ENCODE data around the gene CDC42BPG.
"Not testable (repeated sequence)": the region's sequence is repeated elsewhere in the genome, so short reads cannot be mapped to it uniquely, and the experiment has no call there.

The CDC42BPG gene

GRCh38 chr11:64833198-64833502 is 11.3 kb downstream of the CDC42BPG start:
- no peak for DNase-seq

DNA sequence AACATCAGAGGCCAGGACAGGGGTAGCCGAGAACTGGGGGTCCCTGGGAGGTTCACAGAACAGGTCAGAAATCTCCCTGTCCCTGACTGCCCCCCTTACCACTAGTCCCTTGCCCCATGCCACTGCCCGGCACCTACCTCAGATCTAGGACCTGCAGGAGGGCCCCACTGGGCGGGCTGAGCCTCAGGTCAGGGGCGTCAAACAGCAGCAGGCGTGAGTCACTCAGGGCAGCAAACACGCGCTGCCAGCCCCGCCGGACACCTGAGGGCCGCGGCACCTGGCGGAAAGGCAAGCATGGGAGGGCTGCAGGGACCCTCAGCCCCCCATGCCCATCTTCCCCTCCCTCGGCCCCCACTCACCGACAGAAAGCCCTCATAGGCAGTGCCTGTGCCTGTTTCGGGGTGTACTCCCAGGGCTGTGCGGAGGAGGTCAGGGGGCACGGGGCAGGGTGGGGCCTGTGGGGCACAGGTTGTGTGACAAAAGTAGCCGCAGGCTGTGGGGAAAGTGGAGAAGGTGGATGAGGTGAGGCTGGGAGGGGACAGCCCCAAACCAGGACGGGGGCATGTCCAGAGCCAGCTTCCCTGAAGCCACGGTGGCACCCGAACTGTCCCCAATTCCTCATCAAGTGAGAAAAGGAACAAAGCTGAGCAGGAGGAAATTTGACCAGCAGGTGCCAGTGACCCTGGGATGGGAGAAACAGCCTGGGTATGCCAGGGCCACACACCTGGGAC is 11.8 kb downstream of the CDC42BPG start:
- DNase-seq = no peak

DNA sequence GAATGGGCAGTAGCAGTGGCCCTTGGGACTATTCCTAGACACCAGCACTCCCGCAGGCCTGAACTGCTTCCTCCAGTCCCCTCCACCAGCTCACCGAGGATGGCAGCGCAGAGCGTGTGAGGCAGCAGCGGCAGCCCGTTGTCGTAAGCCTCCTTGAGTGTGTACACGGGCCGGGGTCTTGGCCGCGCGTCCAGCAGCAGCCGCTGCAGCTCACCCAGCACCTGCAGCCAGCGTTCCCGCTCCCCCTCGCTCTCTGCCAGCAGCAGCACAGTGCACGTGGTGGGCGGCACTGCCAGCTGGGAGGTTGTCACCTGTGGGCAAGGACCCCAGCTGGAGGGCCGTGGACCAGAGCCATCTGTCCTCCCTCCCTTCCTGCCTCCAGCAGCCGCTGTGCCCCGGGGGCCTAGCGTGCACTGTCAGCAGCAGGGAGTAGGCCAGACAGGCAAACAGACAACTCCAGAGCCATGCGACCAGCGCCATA is 13.0 kb downstream of the CDC42BPG start:
- no peak for DNase-seq

- no peak for DNase-seq
These were observed 14.8 kb downstream of the CDC42BPG start for GRCh38 chr11:64829536-64830251.

DNA sequence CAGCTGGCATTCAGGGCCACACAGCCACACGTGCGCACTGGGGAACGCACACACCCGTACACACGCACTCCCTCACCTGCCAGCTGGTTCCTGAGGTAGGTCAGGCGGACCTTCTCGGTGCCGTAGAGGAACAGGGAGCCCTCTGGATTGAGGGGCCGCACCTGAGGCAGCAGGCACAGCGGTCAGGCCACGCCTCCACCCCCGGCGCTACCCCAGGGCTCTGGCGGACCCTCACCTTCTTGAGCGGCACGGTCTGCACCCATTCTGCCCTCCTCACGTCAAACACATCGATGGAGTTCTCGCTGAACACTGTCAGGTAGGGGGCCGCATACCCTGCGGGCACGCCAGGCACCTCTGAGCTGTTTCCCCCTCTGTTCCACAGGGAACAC is 17.0 kb downstream of the CDC42BPG start:
- no peak for DNase-seq

- no peak for DNase-seq
These were observed 17.6 kb downstream of the CDC42BPG start for GRCh38 chr11:64826578-64827450.

DNA sequence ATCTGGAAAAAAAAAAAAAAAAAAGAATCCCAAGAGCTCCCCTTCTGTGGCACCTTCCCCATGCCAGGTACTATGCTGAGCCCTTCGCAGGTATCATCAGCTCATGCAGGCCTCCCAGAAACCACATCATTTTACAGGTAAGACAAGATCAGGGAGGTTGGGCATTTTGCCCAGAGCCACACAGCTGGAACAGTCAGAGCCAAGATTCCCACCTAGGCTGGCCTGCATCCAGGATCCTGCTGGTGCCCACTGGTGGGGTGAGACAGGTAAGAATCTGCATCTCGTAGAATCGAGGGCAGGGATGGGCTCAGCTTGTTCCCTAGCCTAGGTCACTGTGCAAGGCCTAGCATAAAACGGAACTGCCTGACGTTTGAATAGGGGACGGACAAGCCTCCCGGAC is 18.4 kb downstream of the CDC42BPG start:
- no peak for DNase-seq

- no peak for DNase-seq
These were observed 20.8 kb downstream of the CDC42BPG start for GRCh38 chr11:64823568-64824119.

- no peak for DNase-seq
These were observed 27.0 kb downstream of the CDC42BPG start for GRCh38 chr11:64817476-64817875.

DNA sequence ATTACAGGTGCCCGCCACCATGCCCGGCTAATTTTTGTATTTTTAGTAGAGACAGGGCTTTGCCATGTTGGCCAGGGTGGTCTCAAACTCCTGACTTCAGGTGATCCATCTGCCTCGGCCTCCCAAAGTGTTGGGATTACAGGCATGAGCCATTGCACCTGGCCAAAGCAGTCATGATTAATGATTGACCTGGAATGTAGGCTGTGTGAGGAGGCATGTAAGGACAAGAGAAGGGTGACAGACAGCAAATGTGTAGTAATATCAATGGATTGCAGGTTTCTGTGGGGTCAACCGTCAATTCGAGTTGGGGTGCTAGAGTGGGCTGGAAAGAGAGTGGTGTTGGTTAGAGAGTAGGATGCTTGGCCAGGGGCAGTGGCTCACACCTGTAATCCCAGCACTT is 29.0 kb downstream of the CDC42BPG start:
- not testable (repeated sequence) for DNase-seq

GRCh38 chr11:64814712-64815187 is 29.7 kb downstream of the CDC42BPG start:
- no peak for DNase-seq

DNA sequence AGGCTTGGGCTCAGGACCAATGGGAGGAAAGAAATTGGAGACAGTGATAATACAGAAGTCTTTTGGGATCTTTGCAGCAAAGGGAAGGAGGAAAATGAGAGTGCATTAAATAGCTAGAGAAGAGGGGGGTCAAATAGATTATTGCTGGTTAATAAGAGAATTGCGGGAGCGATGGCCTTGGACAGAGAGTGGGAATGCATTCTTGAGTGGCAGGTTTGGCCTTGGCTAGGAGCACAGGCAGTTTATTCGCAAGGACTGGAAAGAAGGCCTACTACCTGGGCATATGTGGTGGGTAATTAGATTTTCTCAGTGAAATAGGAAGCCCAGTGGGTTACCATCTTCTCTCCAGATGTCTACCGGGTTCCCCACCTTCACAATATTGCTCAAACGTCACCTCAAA is 30.6 kb downstream of the CDC42BPG start:
- no peak for DNase-seq

DNA sequence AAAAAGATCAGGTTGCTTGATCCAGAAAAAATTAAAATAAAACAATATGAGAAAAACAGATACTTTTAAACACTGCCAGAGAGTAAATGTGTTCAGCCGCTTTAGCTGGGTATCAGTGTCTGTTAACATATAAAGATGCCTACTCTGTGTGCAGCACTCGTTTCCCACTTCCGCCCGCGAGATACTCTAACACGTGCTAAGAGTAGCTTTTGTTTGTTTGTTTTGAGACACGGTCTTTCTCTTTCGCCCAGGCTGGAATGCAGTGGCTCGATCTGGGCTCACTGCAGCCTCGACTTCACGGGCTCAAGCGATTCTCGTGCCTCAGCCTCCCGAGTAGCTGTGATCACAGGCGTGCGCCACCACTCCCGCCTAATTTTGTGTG is 33.6 kb downstream of the CDC42BPG start:
- no peak for DNase-seq

GRCh38 chr11:64810271-64810890 is 34.1 kb downstream of the CDC42BPG start, which contains the start of gene MEN1:
Gene MEN1 (minus strand): TSS chr11:64810551. CDS start chr11:64810109, 442 bp downstream.
- peak; percentile 97 for DNase-seq

GRCh38 chr11:64809781-64810241 is 34.6 kb downstream of the CDC42BPG start:
- peak; percentile 52 for DNase-seq

GRCh38 chr11:64805481-64805880 is 39.0 kb downstream of the CDC42BPG start:
- DNase-seq = no peak

- no peak for DNase-seq
These were observed 39.9 kb downstream of the CDC42BPG start for GRCh38 chr11:64804346-64805210.

DNA sequence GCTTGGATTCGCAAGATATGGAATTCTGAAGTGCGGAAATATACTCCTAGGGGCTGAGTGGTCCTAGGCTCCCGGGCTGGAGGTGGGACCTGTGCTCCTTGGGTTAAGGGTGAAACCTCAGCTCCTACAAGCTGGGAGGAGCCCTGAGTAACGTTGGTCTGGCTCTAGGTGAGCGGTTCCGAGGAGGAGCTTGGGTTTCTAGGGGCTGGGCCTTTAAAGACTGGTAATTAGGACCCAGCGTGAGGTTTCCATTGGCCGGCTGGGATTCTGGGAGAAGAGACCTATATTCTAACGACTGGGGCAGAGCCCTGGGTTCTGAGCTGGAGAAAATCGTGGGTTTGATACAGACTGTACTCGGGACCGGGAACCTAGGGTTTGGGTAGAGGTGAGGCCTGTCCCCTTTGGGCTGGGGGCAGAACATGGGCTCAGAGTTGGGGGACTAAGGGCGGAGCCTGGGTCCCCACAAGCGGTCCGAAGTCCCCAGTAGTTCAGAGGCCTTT is 40.6 kb downstream of the CDC42BPG start:
- DNase-seq = no peak

- peak; percentile 86 for DNase-seq
These were observed 41.2 kb downstream of the CDC42BPG start, which contains the start of gene MAP4K2 for GRCh38 chr11:64803158-64803845. Gene MAP4K2 (minus strand): TSS chr11:64803214. CDS start chr11:64803149, 65 bp downstream.

Data from left hindlimb (tissue), 1 donor.